ENCODE data around the gene MFSD11.
A peak's percentile ranks its signal among the peaks of the same experiment; 100 is the strongest.
"Not testable (repeated sequence)": the region's sequence is repeated elsewhere in the genome, so short reads cannot be mapped to it uniquely, and the experiment has no call there.

MFSD11 gene

DNA sequence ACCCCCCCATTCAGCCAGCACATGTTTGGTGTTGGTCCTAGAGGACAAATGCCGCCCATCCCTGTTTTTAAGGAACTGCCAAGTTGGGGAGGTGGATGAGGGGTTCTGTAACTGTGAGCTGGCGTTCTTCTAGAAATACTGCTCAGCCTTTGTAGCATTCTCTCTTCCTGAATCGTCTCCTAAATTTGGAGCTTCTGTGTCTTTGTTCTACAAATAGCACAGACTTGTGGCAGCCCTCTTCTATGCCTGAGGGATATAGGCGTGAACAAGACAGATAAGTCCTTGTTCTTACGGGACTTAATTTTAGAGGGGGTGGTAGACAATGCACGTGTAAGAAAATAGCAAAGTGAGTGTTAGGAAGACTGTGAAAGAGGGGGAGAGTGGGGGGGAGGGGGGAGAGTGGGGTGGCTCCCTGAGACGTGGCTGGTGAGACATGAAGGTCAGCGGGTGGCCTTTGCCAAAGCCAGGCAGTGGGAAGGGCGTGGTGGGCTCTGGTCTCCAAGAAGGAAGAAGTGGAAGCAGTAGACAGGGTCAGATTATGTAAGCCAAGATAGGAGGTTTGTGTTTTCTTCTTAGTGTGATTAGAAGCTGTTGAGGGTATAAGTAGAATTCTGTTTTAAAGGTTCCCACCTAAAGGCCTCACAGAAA lies 9.9 kb downstream of the MFSD11 start:
- DNase-seq (ENCODE audit: low read depth) = no peak

DNA sequence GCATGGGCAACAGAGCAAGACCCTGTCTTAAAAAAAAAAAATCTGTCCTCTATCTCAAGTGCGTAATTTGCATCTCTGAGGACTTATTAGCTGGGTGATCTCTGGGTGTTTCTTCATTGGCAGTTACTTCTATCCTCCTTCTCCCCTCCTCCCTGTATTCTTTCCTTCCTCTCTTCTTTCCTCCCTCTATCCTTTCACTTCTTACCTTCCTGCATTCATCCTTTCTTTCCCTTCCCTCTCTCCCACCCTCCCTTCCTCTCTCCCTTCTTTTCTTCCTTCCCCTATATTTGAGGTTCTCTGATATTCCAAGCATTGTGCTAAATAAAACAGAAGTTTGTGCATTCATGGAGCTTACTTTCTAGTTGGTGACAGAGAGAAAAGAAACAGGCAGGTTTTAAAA lies 10.7 kb downstream of the MFSD11 start:
- no peak for DNase-seq (ENCODE audit: low read depth)

DNA sequence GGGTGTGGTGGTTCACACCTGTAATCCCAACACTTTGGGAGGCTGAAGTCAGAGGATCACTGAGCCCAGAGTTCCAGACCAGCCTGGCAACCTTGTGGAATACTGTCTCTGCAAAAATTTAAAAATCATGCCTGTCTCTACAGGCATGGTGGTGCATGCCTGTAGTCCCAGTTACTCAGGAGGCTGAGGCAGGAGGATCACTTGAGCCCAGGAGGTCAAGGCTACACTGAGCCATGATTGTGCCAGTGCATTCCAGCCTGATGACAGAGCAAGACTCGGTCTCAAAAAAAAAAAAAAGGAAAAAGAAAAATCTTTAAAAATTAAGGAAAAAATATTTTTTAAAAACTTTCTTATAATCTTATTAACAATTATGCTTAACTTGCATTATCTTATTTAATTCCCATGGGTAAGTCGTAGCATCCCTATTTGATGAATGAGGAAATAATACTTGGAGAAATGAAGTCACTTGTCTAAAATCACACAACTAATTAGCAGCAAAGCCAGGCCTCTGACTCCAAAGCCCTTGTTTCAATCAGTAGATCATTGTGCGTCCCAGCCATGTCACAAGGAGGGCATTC lies 13.6 kb downstream of the MFSD11 start:
- DNase-seq (ENCODE audit: low read depth) = no peak

DNA sequence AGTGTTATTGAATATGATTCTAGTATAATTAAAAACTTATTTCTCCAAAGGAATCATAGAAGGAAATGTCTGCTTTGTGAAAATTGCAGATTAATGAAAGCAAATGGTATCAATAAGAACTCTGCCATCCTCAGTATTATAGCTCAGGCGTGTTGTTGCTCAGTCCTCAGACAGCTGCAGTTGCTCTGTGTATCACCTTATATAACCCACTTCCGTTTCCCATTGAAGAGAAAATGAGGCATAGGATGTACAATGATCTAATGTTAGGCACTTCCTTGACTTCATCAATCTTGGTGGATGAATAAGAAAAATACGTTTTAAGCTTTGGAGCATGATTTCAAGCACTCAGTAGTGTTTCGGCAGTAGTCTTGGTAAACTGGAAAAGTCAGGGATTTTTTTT lies 14.1 kb downstream of the MFSD11 start:
- no peak for DNase-seq (ENCODE audit: low read depth)

DNA sequence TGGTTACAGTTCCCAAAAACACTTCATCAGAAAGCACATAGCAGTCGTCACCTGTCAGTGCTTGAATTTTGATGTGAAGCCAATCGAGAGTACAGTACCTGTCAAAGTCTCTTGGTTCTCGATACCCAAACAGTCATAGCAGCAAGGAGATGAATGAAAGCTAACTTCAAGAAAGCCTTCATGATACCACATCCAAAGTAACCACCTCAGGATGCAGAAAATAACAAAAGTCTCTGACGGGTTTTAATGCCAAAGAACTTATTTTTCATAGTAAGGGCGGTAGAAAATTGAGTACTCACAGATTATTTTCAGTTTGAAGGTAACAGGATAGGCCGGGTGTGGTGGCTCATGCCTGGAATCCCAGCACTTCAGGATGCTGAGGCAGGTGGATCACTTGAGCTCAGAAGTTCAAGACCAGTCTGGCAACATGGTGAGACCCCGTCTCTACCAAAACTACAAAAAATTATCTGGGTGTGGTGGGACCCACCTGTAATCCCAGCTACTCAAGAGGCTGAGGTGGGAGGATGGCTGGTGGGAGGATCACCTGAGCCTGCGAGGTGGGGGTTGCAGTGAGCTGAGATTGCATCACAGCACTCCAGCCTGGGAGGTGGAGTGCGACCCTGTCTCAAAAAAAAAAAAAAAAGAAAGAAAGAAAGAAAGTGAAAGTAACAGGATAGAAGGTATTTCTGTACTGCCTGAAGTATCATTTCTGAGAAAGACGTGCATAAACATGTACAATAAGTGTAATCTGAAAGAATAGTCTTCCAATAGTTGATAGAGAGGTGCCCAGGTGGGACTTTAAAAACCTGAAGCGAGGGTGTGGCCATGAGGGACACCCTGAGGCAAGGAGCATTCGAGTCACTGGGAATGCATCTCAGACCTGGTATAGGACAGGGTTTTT lies 15.4 kb downstream of the MFSD11 start:
- no peak for DNase-seq (ENCODE audit: low read depth)

DNA sequence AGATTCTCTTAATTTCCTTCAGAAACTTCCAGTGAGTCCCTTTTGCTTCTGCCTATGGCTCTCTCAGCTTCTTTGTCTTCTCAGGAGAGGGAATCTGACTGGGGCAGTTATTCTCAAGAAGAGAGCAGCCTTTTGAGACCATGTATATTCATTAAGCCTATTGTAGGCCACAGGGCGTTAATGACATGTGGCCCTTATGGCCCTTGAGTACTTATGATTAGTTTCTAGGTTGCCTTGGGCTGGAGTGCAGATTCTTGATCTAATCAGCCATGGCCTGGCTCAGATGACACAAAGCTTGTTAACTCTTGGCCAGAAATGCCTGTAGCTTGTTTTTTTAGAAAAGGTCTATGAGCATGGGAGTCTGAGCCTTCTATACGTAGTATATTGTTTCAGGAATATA lies 17.4 kb downstream of the MFSD11 start:
- DNase-seq (ENCODE audit: low read depth) = no peak

DNA sequence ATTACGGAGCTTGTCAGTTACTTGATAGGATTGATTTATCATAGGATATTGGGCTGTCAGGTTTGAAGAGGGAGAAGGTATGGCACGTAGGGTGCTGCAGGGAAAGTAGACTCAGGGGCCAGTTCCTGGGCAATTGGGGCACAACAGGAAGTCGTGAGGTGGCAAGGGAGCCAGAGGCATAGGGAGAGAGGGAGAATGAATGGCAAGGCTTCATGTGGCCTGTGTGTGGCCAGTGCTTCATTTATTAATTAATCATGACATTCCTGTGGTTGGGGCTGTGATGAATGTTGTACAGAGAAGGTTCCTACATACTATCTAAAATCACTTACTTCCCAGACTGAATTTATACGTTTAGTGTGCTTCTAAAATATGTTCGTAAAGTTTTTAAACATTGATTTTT lies 19.3 kb downstream of the MFSD11 start:
- no peak for DNase-seq (ENCODE audit: low read depth)

DNA sequence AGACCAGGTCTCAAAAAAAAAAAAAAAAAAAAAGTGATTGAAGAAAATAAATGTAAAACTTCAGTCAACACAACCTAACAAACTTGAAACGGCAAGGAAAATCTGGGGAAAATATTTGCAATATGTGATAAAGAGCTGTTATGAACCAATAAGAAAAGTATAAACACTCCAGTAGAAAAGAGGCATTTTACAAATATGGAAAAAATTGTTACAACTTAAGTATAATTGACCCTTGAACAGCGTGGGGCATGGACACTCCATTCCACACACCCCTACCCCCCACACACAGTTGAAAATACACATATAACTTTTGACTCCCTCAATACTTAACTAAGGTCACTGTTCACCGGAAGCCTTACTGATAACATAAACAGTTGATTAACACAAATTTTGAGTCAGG lies 20.7 kb downstream of the MFSD11 start:
- DNase-seq (ENCODE audit: low read depth) = no peak

DNA sequence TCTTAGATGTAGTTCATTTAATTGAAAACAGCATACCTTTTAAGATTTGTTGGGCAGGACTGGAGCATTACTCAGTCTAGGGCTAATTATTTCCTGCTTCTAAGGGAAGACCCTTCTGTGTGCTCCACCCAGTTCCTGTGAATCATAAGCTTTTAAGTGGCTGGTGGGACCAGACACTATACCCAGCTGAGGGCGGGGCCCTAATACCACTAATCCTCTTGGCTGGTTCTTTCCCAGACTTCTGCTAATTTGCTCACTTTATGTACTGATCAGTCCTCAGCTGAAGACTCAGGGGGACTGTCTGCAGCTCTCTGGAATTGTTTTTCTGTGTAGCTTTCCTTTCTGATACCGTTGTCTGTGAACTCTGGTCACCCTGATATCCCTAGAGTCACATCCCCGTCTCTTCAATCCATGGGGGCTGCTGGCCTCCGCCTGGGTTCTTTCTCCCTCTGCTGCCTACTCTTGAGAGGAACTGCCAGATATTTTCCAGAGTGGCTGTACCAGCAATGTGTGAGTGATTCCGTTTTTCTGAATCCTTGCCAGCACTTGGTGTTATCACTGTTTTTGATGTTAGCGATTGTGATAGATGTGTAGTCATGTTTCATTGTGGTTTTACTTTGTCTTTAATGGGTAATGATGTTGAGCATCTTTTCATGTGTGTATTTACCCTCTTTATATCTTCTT lies 35.1 kb downstream of the MFSD11 start:
- DNase-seq (ENCODE audit: low read depth) = peak; percentile 61

DNA sequence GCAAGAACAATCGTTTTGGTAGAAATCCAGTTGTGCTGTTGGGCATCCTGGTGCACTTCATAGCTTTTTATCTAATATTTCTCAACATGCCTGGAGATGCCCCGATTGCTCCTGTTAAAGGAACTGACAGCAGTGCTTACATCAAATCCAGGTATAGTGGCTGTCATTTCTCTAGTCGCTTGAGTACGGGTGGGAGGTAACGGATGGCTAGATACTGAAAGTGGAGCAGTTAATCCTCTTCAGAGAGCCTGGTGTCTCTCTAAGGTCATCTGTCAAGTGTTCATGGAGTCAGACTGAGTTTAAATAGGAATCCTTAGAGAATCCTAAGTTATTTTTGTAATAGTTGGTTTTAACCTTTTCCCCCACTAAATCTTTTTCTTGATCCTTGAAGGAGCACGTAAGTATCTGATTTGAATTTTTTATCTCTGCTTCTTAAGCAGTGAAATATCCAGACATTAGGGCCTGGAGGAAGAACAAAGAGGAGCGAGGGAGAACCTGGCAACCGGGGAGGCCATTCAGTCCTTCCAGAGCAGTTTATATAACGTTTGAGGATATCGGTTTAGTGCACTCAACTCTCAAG lies 37.2 kb downstream of the MFSD11 start:
- no peak for DNase-seq (ENCODE audit: low read depth)

DNA sequence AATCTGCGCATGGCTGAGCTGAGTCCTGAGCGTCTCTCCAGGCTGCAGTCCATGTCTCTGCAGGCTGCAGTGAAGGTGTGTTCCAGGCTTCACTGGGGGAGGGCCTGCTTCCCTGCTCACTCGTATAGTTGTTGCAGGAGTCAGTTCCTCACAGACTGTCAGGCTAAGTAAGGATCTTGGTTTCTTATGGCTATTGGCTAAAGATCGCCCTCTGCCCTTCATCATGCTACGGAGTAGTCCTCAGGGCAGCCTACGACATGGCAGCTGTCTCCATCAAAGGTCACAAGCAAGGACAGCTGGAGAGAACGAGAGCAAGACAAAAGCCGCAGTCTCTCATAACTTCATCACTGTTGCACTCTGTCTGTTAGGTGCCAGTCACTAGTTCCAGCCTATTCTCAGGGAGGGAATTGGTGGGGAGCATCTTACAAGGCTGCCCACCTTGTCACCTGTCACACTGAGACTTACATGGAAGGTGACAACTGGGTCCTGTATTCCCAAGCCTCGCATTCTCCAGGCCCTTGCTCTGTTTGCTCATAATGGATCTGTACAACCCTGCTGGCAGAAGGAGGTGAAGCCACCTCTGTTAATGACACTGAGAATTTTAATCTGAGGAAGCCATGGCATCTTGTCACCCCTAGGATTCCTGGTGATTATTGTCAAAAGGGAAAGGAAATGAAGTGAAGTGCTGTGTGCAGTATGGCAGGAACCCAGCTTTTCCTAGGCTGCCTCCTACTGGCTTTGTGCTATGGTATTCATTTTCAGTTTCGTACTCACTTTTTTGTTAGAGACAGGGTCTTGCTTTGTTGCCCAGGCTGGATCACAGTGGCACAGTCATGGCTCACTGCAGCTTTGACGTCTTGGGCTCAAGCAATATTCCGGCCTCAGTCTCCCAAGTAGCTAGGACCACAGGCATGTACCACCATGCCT lies 43.4 kb downstream of the MFSD11 start:
- DNase-seq (ENCODE audit: low read depth) = no peak

DNA sequence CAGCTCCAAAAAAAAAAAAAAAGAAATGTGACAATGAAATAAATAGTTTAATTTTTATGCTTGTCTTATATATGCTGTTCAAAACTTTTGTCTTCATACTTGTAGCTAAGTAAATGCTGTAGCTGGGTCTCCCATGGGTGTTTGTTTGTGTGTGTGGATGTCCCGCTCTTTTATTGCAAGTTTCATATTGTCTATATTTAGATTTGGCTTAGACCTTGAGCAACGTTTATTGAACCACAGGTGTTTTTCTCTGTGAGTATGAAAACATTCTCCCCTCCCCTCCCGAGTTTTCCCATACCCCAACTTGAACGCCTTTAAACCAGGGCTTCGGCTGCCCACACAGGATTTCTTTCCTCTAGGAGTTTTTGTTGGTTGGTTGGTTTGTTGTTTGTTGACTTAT lies 45.2 kb downstream of the MFSD11 start:
- DNase-seq (ENCODE audit: low read depth) = no peak

DNA sequence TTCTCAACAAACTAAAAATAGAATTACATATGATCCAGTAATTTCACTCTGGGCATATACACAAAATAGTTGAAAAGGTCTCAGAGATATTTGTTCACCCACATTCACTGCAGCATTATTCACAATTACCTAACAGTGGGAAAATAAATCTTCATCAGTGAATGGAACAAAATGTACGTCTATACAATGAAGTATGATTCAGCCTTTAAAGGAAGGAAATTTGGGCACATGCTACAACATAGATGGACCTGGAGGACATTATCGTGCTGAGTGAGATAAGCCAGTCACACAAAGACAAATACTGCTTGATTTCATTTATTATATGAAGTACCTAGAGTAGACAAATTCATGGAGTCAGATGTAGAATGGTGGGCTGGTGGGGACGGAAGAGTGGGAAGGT lies 47.0 kb downstream of the MFSD11 start:
- no peak for DNase-seq (ENCODE audit: low read depth)

DNA sequence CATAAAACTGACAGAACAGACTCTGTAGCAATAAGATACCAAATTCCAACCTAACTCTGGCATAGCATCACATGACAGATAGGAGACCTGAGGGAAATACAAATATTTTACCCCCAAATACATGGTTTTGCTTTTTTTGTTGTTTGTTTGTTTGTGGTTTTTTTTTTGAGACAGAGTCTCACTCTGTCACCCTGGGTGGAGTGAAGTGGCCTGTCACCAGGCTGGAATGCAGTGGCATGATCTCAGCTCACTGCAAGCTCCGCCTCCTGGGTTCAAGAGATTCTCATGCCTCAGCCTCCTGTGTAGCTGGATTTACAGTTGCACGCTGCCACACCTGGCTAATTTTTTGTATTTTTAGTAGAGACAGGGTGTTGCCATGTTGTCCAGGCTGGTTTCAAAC lies 49.9 kb downstream of the MFSD11 start:
- not testable (repeated sequence) for DNase-seq (ENCODE audit: low read depth)

DNA sequence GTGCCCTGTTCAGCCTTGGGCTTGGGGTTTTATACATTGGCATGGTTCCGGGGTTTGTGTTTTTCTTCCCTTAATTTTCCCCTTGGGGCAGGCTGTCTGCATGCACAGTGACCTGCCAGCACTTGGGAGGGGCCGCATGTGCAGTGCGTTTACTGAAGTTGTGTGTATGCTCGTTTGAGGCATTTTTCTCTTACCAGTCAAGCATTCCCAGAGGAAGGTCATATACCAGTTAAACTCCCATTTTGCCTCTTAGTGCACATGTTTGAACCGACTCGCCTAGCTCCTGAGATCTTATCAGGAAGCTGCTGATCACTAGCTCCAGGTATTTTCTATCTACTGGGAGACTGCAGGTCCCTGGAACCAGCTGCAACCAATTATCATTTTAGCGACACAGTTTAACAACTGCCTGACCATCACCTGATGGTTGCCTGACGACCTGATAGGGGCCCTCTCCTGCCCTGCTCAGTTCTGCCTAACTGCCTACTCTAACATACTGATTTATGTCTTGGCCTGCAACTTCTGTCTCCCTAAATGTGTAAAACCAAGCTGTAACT lies 51.4 kb downstream of the MFSD11 start:
- DNase-seq (ENCODE audit: low read depth) = no peak

DNA sequence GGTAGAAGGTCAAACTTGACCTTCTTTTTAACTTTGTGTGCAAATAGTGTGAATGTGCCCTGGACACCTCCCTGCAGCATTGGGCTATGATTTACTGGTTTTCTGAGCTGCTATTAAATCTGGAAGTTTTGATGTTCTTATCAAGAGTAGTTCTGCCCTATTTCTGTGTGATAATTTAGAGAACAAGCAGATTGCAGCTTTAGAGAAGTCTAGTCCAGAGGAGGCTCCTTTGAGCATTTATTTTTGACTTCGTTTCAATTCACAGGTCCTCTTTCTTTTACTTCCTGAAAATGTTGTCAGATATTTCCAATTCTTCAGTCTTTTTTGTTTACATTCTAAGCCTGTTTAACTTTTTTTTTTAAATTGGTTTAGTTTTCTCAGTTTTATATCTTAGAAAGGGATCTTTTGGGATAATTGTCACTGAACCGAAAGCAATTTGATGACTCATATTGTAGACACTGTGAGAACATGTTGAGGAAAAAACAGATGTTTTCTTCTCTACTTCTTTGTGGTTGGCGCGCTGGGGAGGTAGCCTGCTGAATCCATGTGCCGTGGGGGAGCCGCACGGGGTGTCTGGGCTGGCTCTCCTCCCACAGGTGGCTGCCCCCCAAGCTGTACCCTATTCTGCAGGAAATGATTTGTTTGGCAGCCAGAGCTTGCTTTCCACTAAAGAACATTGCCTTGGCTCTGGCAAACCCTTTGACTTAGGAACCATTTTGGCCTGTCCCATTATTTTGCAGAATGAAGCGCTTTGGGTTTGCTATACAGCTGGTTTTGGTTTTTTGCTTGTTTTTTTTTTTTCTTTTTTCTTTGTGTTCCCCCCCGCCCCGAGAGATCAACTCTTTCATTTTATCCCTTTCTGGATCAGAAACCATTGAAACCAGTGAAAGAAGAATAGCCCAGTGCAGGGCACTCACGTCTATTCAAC lies 53.4 kb downstream of the MFSD11 start:
- peak; percentile 55 for DNase-seq (ENCODE audit: low read depth)

DNA sequence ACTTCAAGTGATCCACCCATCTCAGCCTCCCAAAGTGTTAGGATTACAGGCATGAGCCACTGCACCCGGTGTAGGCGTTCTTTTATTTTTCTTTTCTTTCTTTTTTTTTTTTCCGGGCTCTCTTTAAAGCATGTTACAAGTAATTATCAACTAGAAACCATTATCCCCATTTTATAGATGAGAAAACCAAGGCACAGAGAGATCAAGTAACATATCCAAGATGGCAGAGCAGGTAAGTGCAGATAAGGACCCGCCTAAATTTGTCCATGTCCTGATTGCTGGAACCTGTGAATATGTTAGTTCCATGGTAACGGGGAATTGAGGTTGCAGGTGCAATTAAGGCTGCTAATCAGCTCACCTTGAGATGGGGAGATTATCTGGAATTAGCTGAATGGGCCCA lies 54.4 kb downstream of the MFSD11 start:
- no peak for DNase-seq (ENCODE audit: low read depth)

DNA sequence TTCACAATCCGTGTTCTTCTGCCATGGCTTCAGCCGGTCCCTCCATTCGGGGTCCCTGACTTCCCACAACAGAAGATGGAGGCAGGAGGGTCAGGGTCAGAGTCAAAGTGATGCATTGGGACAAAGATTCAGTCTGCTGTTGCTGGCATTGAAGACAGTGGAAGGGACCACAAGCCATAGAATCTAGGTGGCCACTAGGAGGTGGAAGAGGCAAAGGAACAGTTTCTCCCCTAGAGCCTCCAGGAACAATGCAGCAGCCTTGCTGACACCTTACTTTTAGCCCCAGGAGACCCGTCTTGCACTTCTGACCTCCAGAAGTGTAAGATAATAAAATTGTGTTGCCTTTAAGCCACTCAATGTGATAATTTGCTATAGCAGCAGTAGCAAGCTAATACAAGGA lies 55.9 kb downstream of the MFSD11 start:
- DNase-seq (ENCODE audit: low read depth) = no peak

DNA sequence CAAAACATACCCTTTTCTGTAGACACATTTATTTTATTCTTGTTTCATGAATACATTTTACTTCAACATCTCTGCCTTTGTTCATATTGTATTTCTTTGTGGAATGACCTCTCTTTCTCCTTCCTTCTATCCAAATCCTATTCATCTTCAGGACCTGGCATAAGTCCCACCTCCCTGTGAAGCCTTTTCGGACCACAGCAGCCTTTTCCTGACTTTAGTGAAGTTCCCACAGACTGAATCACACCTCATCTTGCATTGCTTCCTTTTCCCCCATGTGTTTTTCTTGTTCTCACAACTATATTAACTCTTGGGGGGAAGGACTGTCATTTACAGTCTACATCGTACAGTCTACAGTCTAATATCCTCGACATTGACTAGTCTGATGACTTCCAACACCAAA lies 58.2 kb downstream of the MFSD11 start:
- DNase-seq (ENCODE audit: low read depth) = no peak

Data from GM04503 (cell line).